Activated naive CD8-positive, alpha-beta T cell treated with anti-CD3 and anti-CD28 coated beads, Interleukin-2, amount 50 U/mL, for 16 hours (primary cell): ENCODE data around the gene ARAP1.

ENCODE experiments used
- DNase-seq: peaks from one replicate; pipeline ENCODE4 v3.0.0-alpha.2; 2020; ENCODE audit warnings: low read depth, low spot score

ARAP1 gene

DNA sequence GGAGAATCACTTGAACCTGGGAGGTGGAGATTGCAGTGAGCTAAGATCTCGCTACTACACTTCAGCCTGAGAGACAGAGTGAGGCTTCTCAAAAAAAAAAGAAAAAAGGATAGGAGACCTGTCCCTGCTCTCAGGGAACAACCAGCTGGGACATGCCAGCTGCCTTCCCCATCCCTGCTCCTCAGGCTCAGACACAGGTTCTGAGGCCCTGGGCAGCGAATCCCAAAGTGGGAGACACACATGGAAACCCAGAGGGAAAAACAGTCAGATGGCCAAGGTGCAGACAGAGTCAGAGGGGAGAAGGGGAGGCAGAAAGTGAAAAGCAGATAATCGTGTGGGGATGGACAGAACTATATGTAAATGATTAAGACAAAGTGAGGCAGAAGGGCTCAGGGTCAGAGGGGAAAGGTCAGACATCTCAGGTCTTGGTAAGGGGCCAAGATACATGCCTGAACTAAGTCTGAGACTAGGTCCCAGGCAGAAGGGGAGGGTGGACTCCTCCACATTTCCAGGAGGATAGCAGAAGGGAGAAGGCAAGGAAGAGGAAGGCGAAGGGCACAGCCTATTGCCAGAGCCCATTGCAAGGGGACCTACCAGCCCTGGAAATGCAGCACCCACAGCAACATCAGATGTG lies 27.4 kb upstream of the ARAP1 start:
- DNase-seq, result no peak

DNA sequence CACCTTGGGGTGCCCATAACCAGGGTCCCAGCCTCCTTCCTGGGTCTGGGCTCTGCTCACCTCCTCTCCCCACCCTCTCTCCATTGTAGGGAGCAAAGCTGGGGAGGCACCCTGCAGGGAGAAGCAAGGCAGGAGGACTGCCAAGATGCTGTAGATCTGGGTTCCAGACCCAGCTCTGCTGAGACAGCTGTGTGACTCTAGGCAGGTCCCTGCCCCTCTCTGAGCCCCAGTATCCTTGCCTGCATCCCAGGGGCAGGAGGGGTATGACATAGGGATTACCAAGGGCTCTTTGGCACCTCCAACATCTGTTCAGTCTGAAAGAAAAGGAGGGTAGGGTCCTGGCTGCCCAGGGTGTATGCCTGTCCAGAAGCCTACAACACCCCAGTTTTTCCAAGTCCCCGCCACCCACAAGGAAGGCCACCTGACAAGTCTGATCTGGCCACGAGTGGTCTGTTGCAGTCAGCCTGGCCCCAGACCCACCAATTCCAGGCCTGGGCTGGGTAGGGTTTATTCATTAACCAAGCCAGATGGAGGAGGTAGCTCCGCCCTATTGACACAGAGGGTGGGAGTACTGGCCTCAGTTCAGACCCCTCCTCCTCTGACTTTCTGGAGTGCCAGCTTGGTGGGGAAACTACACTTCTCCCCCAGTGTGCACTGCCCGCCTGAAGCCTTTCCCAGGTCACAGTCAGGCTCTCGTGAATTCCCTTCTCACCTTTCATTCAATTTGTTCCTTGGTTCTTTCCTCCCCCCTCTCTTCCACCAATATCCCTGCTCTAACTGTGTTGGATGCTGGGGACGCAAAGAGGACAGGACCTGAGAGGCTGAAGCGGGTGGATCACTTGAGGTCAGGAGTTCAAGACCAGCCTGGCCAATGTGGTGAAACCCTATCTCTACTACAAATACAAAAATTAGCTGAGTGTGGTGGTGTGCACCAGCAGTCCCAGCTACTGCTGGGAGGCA lies 26.6 kb upstream of the ARAP1 start:
- no peak for DNase-seq

DNA sequence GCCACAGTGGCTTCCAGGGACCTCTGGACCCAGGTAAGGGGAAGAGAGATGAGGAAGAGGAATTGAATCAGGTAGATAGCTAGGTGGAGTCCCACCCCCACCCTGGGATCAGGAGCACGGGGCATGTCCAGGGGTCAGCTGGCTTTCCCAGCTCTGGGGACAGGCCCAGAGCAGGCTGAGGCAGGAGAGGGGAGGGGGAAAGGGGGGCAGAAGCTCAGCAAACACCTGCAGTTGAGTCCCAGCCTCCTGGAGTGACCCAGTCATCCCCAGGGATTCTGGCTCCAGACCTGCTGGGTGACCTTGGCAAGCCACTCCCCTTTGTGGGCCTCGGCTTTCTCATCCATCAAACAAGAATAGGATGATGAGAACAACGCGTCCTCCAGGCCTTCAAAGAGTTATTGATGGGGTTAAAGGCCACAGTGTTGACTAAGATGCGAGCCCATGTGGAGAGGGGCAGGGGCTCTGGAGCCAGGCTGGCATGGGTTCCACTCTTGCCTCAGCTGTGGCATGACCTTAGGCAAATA lies 25.6 kb upstream of the ARAP1 start:
- no peak for DNase-seq

DNA sequence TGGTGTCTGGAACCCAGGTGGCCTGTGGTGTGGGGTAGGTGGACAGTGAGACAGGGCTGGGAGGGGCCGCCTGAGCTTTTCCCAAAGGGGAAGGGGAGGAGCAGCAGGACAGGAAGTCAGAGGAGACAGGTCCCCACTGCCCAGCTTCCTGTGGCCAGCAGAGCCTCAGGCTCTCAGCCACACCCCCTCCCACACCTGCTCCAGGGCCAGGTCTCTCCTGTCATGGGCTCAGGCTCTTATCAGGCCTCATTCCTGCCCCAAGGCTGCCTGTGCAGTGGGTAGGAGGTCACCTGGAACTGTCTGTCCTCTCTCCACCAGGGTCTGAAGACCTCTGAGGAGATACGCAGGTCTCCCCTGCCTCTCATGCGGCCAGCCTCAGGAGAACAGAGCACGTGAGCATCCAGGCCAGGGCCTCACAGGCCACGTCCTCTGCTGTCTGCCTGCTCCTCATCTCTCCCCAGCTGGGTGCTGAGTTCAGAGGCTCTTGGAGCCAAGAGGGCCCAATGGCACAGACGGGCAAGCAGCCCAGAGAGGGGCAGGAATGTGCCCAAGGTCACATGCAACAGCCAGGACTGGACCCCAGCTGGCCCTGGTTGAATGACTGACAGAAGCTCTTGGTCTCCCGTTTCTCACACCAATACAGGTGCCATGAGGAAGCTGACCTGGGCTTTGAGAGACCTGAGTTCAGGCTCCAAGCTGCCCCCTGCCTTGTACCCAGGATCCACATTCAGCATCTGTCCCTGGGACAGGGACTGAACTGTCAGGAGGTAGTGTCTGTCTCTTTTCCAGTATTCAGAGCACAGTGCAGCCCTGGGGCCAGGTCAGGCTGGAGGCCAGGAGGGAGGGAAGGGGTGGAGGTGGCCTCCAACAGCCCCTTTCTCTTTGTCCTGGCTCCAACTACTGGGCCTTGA lies 24.9 kb upstream of the ARAP1 start:
- DNase-seq, result no peak

DNA sequence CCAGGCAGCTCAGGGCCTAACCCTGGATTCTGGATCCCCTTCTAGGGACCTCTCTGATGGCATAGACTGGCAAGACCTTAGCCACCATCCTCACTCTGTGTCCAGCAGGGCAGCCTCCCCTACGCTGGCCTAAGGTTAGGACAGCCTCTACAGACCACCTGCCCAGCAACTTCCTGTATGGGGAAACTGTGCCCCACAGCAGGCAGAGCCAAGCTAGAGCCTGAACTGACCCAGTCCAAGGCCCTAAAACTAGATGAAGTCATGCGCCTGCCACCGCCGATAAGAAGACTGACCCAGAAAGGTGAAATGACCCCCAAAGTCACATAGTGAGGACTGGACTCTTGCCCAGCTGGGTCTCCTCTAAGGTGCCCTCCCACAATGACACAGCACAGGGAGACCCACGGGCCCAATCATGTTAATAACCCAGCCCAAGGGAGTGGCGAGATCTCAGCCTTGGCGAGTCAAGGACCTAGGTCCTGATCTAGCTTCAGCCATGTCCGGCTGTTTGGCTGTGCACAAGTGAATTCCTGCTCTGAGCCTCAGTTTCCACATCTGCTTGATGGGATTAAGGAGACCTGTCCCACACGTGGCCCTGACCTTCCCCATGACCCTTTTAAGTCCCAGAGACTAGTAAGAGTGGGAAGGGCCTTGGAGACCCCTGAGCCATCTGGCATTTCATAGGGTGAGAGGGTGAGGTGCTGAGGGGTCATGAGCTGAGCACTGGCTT lies 24.1 kb upstream of the ARAP1 start:
- DNase-seq, result no peak

DNA sequence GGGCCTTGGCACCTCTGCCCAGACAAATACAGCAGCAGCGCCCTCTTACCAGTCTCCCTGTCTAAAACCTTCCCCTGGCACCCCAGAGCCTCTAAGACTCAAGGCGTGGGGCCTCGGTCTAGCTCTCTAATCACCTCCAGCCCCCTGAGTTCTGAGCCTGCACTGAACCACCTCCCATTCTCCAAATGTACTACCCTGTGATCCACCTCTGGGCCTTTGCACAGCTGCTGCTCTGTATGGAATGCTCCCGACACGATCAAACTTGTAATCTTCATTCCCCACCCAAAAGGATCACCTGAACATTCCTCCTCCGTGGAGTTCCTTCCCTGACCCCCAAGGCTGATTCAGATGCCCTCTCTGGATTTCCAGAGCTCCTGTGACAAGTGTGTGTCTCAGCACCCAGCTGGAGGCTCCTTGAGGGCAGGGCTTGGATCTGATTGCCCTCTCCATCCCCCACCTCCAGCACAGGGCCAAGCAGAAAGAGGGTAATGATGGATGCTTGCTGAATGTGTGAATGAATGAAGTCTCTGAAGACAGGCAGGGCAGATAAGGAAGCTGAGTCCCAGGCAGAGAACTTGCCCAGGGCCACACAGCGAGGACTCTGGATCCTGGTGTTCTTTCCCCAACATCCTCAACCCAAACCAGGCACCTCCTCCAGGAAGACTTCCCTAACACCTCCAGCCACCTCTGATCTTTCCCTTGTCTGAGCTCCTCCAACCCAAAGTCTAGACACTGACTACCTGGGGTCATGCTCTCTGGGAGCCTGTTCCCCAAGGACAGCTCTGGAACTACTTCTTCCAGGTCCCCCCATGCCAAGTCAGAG lies 23.3 kb upstream of the ARAP1 start:
- no peak for DNase-seq

DNA sequence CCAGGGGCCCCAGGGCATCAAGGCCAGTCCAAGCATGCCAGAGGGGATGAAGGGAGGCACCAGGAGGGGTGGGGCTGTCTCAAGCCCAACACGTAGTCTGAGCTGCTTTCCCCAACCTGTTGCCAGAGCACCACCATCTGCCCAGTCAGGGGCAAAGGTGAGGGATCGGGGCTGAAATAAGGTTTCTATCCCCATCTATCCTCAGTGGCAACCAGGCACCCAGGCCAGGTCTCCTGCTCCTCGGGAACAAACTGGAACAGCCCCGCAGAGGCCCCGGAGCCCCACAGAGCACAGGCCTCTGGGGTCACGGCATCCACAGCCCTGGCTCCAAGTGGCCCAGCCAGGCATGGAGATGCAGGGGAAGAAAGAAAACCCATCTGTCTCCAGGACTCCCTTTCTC lies 22.3 kb upstream of the ARAP1 start:
- no peak for DNase-seq

DNA sequence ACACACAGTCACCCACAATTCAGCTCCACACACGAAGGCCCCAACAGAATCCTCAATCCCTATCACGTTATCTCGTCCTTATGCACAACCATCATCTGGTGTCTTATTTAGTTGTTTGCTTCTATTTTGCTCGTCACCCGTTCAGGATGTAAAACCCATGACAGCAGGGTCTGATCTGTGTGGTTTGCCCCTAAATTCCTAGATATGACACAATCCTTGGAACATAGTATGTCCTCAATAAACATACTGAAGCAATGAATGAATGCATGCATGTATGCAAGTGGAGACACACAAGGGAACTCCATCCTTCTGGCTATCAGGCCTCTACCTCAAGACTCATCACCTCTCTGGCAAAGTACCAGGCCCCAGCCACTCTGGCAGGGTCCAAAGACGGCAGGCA lies 21.5 kb upstream of the ARAP1 start:
- DNase-seq, result no peak

DNA sequence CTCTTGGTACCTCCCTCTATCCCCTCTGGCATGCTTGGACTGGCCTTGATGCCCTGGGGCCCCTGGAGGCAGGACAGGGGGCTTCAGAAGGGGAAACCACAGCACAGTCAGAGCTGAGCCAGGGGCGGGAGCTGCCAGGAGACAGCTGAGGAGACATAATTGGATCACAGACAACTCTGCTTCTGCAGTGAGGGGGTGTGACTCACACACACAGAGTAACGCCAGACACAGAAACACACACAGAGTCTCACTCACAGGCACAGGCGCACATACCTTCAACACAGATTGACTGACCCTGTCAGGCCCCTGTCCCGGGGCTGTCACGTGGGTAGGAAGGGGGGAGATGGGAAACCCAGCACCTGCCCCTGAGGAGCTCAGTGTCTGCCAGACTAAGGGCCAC lies 21.1 kb upstream of the ARAP1 start:
- no peak for DNase-seq

DNA sequence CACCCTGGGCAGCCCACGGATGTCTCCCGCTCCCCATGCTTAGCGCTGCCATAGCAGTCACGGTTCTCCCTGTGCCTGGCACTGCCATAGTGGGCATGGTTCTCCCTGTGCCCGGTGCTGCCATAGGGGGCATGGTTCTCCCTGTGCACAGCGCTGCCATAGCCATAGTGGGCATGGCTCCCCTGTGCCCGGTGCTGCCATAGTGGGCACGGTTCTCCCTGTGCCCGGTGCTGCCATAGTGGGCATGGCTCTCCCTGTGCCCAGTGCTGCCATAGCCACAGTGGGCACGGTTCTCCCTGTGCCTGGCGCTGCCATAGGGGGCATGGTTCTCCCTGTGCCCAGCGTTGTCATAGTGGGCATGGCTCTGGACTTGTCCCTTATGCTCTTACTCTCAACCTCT lies 19.9 kb upstream of the ARAP1 start:
- no peak for DNase-seq

DNA sequence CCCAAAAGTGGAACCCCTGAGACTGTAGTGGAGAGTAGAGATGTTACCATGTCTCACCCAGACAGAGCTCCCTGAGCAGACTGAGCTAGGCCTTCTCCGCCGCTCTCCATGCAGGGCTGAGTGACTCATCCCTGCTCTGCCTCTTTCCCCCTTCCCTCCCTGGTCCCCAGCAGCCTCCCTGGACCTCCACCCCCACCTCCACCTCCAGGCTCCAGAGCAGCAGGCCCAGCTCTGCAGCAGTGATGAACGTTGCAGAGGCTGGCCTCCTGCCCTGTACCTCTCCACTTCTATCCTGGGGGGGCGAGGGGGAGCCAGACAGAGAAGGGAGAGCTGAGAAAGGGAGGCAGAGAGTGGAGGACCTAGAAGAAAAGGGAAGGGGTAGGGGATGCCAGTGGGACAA lies 19.3 kb upstream of the ARAP1 start:
- no peak for DNase-seq

DNA sequence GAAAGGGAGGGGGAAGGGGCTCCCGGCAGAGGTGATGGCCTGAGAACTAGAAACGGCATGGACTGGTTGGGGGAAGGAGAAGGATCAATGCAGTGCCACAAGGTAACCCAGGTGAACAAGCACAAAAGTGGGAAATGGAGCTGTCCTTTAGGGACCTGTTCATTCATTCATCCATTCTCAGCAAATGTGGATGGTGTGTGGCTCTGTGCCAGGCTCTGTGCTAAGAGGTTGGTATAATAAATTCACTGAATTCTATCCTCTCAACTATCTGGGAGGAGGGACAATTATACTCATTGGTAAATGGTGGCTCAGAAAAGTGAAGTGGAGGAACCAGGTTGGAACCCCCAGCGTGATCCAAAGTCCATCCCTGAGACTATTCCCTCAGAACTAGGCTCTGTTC lies 18.6 kb upstream of the ARAP1 start:
- no peak for DNase-seq

DNA sequence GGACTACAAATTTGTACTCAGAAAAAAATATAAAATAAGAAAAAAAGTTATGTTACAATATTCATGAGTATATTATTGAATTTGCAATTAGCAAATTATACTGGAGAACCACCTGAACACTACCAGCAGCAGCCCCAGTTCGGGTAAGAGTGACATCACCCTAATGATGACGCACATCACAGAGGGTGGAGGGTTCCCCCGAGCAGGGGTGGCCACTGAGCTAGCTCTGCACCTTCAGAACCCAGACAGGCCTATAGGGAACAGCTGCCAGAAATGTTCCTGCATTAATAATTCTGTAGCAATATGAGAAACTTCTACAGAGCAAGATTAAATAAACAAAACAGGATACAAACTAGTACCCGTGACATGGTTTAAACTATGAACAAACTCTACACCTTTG lies 17.5 kb upstream of the ARAP1 start:
- no peak for DNase-seq

DNA sequence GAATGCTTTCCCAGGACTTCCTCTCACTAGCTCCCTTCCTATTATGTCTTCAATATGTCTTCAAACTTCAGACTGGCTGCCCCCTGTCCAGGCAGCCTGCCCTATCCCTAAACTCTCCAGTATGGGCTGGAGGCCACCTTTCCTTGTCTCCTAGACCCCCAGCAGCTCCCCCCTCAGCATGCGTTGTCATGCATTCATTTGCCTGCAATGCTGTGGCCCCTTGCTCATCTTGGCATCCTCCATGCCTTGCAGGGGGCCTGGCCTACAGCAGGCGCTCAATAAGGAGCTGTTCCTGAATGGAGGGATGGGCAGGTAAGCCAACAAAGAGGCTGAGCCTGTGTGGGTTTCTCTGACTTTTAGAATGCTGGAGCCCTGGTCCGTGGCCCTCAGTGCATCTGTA lies 16.4 kb upstream of the ARAP1 start:
- no peak for DNase-seq

DNA sequence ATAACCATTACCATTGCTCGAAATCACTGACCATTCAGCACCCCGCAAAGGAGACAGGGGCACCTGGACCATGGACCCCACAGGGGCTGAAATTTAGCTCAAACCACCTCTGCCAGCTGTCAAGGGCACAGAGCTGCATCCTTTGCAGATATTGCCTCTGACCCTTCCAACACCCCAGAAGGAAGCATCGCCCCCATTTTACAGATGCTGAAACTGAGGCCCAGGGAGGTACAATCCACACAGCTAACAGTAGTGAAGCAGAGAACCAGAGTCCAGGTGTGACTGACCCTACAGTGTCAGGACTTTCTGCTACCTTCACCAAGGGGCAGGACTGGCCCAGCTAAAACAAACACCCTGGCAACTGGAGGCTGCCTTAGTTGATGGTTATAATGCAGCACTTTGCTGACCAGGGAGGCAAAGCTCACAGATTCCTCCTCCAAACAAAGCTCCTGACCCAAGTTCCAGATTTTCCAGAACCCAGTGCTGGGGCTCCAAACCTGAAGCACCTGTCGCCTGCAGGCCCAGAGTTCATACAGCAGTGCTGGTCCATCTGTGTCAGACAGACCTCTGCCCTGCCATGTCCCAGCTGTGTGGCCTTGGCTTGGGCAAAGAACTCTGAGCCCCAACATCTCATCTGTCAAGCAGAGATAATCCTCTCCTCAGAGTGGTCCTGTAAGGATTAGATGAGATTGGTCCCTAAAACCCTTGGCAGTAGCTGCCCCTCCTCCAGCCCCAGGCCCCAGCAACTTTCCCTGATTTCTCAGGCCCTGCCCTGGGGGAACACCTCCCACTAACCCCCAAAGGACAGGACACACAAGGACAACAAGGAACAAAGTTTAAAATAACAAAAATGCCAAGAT lies 15.2 kb upstream of the ARAP1 start:
- no peak for DNase-seq

DNA sequence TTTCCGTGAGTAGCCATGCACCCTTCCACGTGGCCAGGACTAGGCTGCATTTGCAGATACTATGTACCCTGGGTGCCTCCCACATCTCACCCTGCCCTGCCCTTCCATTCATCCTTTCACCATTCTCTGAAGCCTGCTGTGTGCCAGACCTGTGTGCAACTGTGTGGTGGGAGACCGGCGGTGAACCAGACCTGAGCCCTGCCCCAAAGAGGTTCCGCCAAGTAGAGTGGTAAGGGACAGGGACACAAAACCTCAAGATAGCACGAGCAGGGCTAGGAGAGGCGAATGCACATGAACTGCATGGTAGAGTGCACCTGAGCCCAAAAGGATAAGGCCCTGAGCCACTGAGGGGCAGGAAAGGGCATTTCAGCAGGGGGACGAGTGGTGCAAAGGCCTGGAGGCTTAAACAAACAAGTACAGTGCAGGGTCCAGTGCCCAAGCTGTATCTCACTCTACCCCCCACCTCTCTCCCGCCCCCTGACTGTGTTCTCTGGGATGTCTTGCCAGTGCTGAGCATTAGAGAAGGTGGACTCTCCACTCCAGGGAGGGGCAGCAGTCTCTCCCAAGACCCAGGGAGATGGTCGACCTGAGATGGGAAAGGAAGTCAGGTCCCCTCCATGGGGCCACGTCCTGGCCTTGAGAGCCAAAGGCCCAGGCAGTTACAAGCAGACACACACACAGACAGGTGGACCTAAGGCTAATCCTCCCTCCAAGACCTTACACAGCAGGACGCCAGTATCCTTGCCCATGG lies 14.1 kb upstream of the ARAP1 start:
- DNase-seq, result no peak

DNA sequence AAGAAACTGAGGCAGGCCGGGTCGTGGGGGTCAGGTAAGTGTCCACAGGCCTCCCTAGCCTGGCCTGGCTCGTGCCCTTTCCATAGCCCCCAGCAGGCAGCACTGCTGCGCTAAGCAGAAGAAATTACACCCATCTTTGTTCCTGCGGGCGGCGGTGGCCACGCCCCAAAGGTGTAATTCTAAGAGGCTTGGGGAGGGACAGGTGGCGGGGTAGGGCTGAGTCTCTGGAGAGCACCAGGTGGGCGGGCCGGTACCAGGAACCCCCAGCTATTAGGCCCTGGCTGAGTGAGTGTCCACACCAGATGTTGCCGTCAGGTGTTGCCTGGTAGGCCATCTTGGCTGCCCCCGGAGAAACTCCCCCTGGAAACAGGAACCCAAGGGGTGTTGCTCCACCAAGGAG lies 12.3 kb upstream of the ARAP1 start:
- no peak for DNase-seq

DNA sequence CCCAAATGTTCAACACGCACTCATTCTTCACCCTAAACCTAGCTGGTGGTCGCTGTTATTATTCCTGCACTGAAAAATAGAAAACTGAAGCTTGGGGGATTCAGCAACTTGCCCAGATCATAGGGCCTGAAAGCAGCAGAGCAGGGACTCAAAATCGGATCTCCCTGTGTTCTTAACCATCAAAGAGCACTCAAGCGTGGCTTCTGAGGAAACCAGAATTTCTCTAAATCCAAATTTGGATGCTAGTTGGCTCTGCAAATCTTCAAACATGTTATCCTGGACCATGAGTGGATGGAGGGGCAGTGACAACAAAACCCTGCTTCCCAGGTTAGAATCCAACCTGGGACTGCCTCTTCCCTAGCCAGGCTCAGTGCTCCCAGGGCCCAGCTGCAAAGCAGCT lies 11.6 kb upstream of the ARAP1 start:
- DNase-seq, result no peak
